GM12878 (cell line): ENCODE measurements around the gene SMIM26. TPM values are rescaled to one million over a fixed set of nuclear protein-coding genes. Genes with fewer than 3 reads are reported as not detected.
A peak's percentile ranks its signal among the peaks of the same experiment; 100 is the strongest.

Source experiments
- BCL11A ChIP-seq: IDR thresholded peaks from 2 replicates; pipeline ENCODE4 v1.6.1; 2011; ENCODE audit warnings: low read depth, low read length
- BCLAF1 ChIP-seq: fragments of 450-650 bp; IDR thresholded peaks from 2 replicates; pipeline ENCODE4 v1.6.1; 2017; ENCODE audit warnings: antibody characterized with exemption, mild to moderate bottlenecking, moderate library complexity
- CHD4 ChIP-seq: fragments of 200-600 bp; sonication (generic); IDR thresholded peaks from 2 replicates; pipeline ENCODE4 v1.6.1; 2016; ENCODE audit warnings: mild to moderate bottlenecking
- CUX1 ChIP-seq: IDR thresholded peaks from 2 replicates; pipeline ENCODE4 v1.6.1; 2012; ENCODE audit warnings: improper control_type of control experiment, low read depth, low read length; ENCODE audit not compliant: insufficient replicate concordance
- MAX ChIP-seq: IDR thresholded peaks from 2 replicates; pipeline ENCODE4 v1.6.1; 2012; ENCODE audit warnings: low read depth, low read length, improper control_type of control experiment
- MXI1 ChIP-seq: fragments of 150-350 bp; IDR thresholded peaks from 2 replicates; pipeline ENCODE4 v1.6.1; 2011; ENCODE audit warnings: low read depth, mild to moderate bottlenecking, inconsistent platforms, low read length, improper control_type of control experiment
- MYC ChIP-seq: IDR thresholded peaks from 2 replicates; pipeline ENCODE4 v1.6.1; 2011; ENCODE audit warnings: mild to moderate bottlenecking, low read length, moderate library complexity, inconsistent platforms; ENCODE audit not compliant: insufficient read depth, insufficient replicate concordance, insufficient read length, severe bottlenecking
- NFXL1 ChIP-seq: fragments of 450-650 bp; IDR thresholded peaks from 2 replicates; pipeline ENCODE4 v1.6.1; 2017; ENCODE audit warnings: antibody characterized with exemption, mild to moderate bottlenecking, borderline replicate concordance
- NR2C2 ChIP-seq: IDR thresholded peaks from 2 replicates; pipeline ENCODE4 v1.6.1; 2011; ENCODE audit warnings: borderline replicate concordance, low read depth; ENCODE audit not compliant: control insufficient read depth, insufficient read length
- POLR2A ChIP-seq: IDR thresholded peaks from 2 replicates; pipeline ENCODE4 v1.6.1; 2011; ENCODE audit warnings: low read depth, mild to moderate bottlenecking, low read length
- RAD21 ChIP-seq: IDR thresholded peaks from 2 replicates; pipeline ENCODE4 v1.6.1; 2011; ENCODE audit warnings: mild to moderate bottlenecking, low read depth, low read length, moderate library complexity; ENCODE audit not compliant: insufficient read depth
- RFX5 ChIP-seq: IDR thresholded peaks from 2 replicates; pipeline ENCODE4 v1.6.1; 2011; ENCODE audit warnings: low read depth, low read length, improper control_type of control experiment
- SUZ12 ChIP-seq: fragments of 200-600 bp; sonication (generic); IDR thresholded peaks from one replicate; pipeline ENCODE4 v1.6.1; 2018; ENCODE audit warnings: antibody characterized with exemption, mild to moderate bottlenecking; ENCODE audit not compliant: unreplicated experiment
- TARDBP ChIP-seq: IDR thresholded peaks from 2 replicates; pipeline ENCODE4 v1.6.1; 2016; ENCODE audit warnings: borderline replicate concordance
- TCF7 ChIP-seq: IDR thresholded peaks from 2 replicates; pipeline ENCODE4 v1.6.1; 2014; ENCODE audit warnings: antibody characterized with exemption, borderline replicate concordance
- ZNF592 ChIP-seq: fragments of 450-650 bp; IDR thresholded peaks from 2 replicates; pipeline ENCODE4 v1.6.1; 2017; ENCODE audit warnings: mild to moderate bottlenecking, moderate library complexity
- ZZZ3 ChIP-seq: IDR thresholded peaks from 2 replicates; pipeline ENCODE4 v1.6.1; 2011; ENCODE audit warnings: low read depth; ENCODE audit not compliant: control insufficient read depth, insufficient read length
- polyA plus RNA-seq, 11 experiments: library from polyadenylated mRNA; depleted of rRNA in 4 of 11; unstranded in 6 of 11; stranded (reverse) in 5 of 11; fragments of >200 nt; fragmentation: Nextera tagmentation in 4 of 11; fragmentation: Illumina TruSeq in 1 of 11; extraction: Ambion mirVana in 4 of 11; extraction: Trizol in 1 of 11; gene quantifications; 1 replicate in 1 of 11; 2 replicates in 10 of 11; pipeline versions ENCODE4 v1.2.1 to v1.2.3, GENCODE V29; 2011 to 2016; ENCODE audit warnings: inconsistent platforms in 2 of 11, missing spikeins in 2 of 11, low read depth in 1 of 11
- total RNA-seq, 4 experiments: library from RNA; depleted of rRNA in 3 of 4; stranded (reverse); fragments of >200 nt in 3 of 4; fragmentation: Illumina TruSeq in 1 of 4; extraction: Trizol in 1 of 4; gene quantifications; 2 replicates each; pipeline versions ENCODE4 v1.2.1 to v1.2.3, GENCODE V29; 2013 to 2021

SMIM26 gene
- total and polyA plus RNA-seq, 10 of the 15 experiments (the other 5 are each of a cell fraction or from before 2014, with no cell fraction given) = 74.3 to 329 (median 176) TPM

- TF ChIP-seq ZNF592 = no peak
- TF ChIP-seq MYC = no peak
- no peak for TF ChIP-seq SUZ12
- no peak for TF ChIP-seq NR2C2
- peak; percentile 97 for TF ChIP-seq POLR2A
- TF ChIP-seq MAX = no peak
- no peak for TF ChIP-seq TARDBP
- TF ChIP-seq CUX1 = no peak
- no peak for TF ChIP-seq RAD21
- no peak for TF ChIP-seq ZZZ3
- TF ChIP-seq CHD4 = no peak
- no peak for TF ChIP-seq NFXL1
- peak; percentile 91 for TF ChIP-seq MXI1
- TF ChIP-seq BCLAF1 = no peak
- TF ChIP-seq TCF7 = no peak
- TF ChIP-seq RFX5 = no peak
- no peak for TF ChIP-seq BCL11A
These were observed at the start of gene SMIM26 (continued) for GRCh38 chr20:18566892-18567738.
